ENCODE measurements around the gene ABHD17C. TPM values are rescaled to one million over a fixed set of nuclear protein-coding genes. Genes with fewer than 3 reads are reported as not detected.

Gene ABHD17C
- total and polyA plus RNA-seq, 2 of the 8 experiments (the other 6 are each of a cell fraction or from before 2014, with no cell fraction given): 20.2 to 29.8 TPM

DNA sequence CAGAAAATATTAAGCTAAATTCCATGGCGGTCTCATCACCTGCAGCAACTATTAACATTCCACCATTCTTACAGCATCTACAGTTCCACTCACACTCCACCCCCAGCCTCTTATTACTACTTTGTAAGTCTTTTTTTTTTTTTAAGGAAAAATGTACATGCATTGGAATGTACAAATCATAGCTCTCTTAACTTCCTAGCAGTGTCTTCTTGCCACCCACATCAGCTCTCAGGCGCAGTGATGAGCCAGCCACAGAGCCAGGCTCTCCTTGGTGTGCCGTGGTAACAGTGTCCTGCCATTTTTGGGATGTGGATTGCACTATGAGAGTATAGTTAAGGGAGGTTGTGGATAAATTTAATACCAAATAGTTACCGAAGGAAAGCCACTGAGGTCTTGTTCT lies 17.8 kb downstream of the ABHD17C start:
- CTCF ChIA-PET (ENCODE audit: partially characterized antibody): interaction anchor here (0.6 to 1.5 kb wide), 4 partner anchors 12 to 130 kb away, joined by 3 to 5 read pairs (median 4); no protein-coding TSS in a partner anchor
- Histone ChIP-seq H3K9me3 (ENCODE audit: insufficient read depth in 2 of 2, low read depth in 1 of 2, low read length in 1 of 2) (no peaks in the 10 kb centered on the region), H3K36me3 (ENCODE audit: control insufficient read depth in 2 of 4, insufficient read depth in 4 of 4, low read length in 3 of 4) (no peaks in the 10 kb centered on the region), H3K27me3 (replicated peaks in 1 of 4; ENCODE audit: control insufficient read depth in 3 of 4, extremely low read depth in 1 of 4, insufficient read depth in 3 of 4, low read length in 3 of 4) (peaks cover 0 to 2% (median 0%) of the 10 kb centered on the region in 4 experiments; a peak in 1 of 7 replicates), H2AFZ (ENCODE audit: low read length) (no peak overlapping the region), H2BK12ac (ENCODE audit: low read depth, low read length) (no peak overlapping the region), H3K79me1 (ENCODE audit: low read depth, low read length) (no peaks in the 10 kb centered on the region), H4K8ac (ENCODE audit: extremely low read depth, insufficient read depth, low read length) (no peak overlapping the region), H2BK15ac (ENCODE audit: low read length) (no peak overlapping the region), H3K4me2 (ENCODE audit: insufficient read depth in 1 of 2, low read depth in 2 of 2, low read length in 2 of 2) (no peak overlapping the region), H2BK120ac (replicated peaks; ENCODE audit: low read depth, low read length) (no peak overlapping the region), H2BK5ac (ENCODE audit: low read depth, low read length) (no peak overlapping the region), H3K4ac (replicated peaks; ENCODE audit: insufficient read length, low read depth, low read length) (no peak overlapping the region), H2AK5ac (ENCODE audit: low read depth, low read length) (no peak overlapping the region), H3K27ac (ENCODE audit: low read depth, low read length) (no peak overlapping the region), H3K4me3 (ENCODE audit: extremely low read depth in 1 of 4, insufficient read depth in 2 of 4, low read depth in 3 of 4, low read length in 4 of 4) (no peak overlapping the region), H4K5ac (ENCODE audit: insufficient read length, low read depth, low read length) (no peak overlapping the region), H4K20me1 (replicated peaks in 1 of 2; ENCODE audit: control insufficient read depth in 1 of 2, insufficient read depth in 2 of 2, low read length in 2 of 2) (no peaks in the 10 kb centered on the region), H3K9ac (replicated peaks in 1 of 4; ENCODE audit: extremely low read depth in 1 of 4, low read depth in 3 of 4, low read length in 3 of 4) (no peak overlapping the region), H4K91ac (replicated peaks; ENCODE audit: insufficient read length, low read length) (no peak overlapping the region), H3K4me1 (replicated peaks in 1 of 4; ENCODE audit: control insufficient read depth in 3 of 4, insufficient read depth in 4 of 4, low read length in 3 of 4) (peaks cover 0 to 2% (median under 1%) of the 10 kb centered on the region in 4 experiments; a peak in 1 of 7 replicates), H3K14ac (ENCODE audit: insufficient read length) (no peak overlapping the region), H3K18ac (ENCODE audit: extremely low read depth, low read length) (no peak overlapping the region), H3K56ac (replicated peaks; ENCODE audit: insufficient read length, low read depth, low read length) (no peak overlapping the region), H3K23me2 (ENCODE audit: low read depth, low read length) (no peaks in the 10 kb centered on the region), H3K23ac (ENCODE audit: insufficient read length) (no peak overlapping the region), H3K79me2 (ENCODE audit: control insufficient read depth in 1 of 2, insufficient read depth in 2 of 2, low read length in 2 of 2) (peaks cover 0 to 17% of the 10 kb centered on the region in 2 experiments; a peak in 2 of 4 replicates), H2BK20ac (ENCODE audit: low read length) (no peak overlapping the region)
- FAIRE-seq (no peak), DNase-seq (ENCODE audit: low read depth in 1 of 2, low spot score in 2 of 2) (no peak)
- WGBS, 2 experiments (ENCODE audit: extremely low coverage in 1 of 2, insufficient coverage in 1 of 2, insufficient read length in 1 of 2, insufficient replicate concordance in 2 of 2, low coverage in 1 of 2, low lambda C conversion rate in 2 of 2, missing lambda C conversion rate in 1 of 2): 86% methylated on average over 4 of the region's 4 CpGs; no CpG with 5 or more reads in 1 of the 2 experiments
- TF ChIP-seq CHD1 (IDR thresholded peaks at IDR 0.05; ENCODE audit: low read depth, low read length) (no peak), CBX5 (IDR thresholded peaks at IDR 0.05; ENCODE audit: low read depth, low read length) (no peak), RFX5 (IDR thresholded peaks at IDR 0.05; ENCODE audit: borderline replicate concordance, low read depth, low read length) (no peak), GTF2F1 (IDR thresholded peaks at IDR 0.05; ENCODE audit: borderline replicate concordance, low read depth, low read length) (no peak)
- POLR2A ChIA-PET (ENCODE audit: partially characterized antibody): no interaction called here

Data from H1 (cell line).